ENCODE results near the gene JAM3.

The JAM3 gene

DNA sequence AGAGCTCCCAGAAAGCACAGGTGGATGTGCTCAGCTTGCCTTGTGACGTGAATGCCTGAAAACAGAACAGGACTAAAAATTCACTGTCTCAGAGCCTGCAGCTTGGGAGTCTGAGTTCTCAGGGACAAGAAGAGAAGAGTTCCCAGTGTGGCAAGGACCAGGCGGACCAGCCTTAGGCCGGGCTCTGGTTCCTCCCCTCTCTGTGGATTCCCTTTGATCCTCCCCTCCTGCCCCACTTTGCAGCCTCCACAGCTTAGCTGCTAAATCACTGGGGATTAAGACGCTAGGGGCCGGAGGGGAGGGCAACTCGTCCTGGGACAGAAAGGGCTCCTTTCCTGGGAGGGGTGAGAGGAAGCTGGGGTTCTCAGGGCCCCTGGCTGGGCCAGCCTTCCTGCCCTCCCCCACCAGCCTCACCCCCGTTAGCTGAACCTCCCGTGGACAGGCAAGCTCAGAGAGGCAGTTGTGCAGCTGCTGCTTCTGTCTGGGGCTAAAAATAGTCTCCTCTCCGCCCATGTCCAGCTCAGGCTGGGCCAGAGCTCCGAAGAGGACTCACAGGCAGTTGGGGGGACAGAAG is 29.9 kb upstream of the JAM3 start:
- H3K9me3 ChIP-seq (replicated peaks in 1 of 2; ENCODE audit: control insufficient read depth in 2 of 2, insufficient read depth in 1 of 2, low read depth in 1 of 2, low read length in 2 of 2): no peaks in the 10 kb centered on the region
- no peak overlapping the region for H2BK15ac ChIP-seq (ENCODE audit: low read length)
- H2BK12ac ChIP-seq (ENCODE audit: low read length): peak overlapping the region; percentile 64
- no peak overlapping the region for H3K4ac ChIP-seq (ENCODE audit: low read length)
- H3K4me3 ChIP-seq (ENCODE audit: low read length in 2 of 2): no peak overlapping the region
- peak overlapping the region; percentile 32 for H2AFZ ChIP-seq (ENCODE audit: low read length)
- H3K23ac ChIP-seq (ENCODE audit: low read depth, low read length, poor library complexity): no peak overlapping the region
- no peaks in the 10 kb centered on the region for H3K36me3 ChIP-seq (replicated peaks in 1 of 2; ENCODE audit: control insufficient read depth in 2 of 2, insufficient read depth in 2 of 2, low read length in 2 of 2)
- peak overlapping the region; percentile 55 for H3K9ac ChIP-seq (ENCODE audit: low read depth, low read length, poor library complexity)
- H4K8ac ChIP-seq (ENCODE audit: low read depth, low read length): no peak overlapping the region
- H3K79me1 ChIP-seq (ENCODE audit: low read depth, low read length): no peaks in the 10 kb centered on the region
- H4K91ac ChIP-seq (ENCODE audit: low read depth, low read length, poor library complexity): no peak overlapping the region
- H3K4me2 ChIP-seq (ENCODE audit: insufficient read depth, low read length, poor library complexity, severe bottlenecking): no peak overlapping the region
- H3K27me3 ChIP-seq (ENCODE audit: control insufficient read depth in 3 of 3, insufficient read depth in 3 of 3, low read depth in 1 of 3, low read length in 3 of 3): peaks cover 0 to 44% (median 0%) of the 10 kb centered on the region in 3 experiments
- peak overlapping the region; percentile 25 for H3K14ac ChIP-seq (ENCODE audit: low read length)
- no peak for DNase-seq (ENCODE audit: low spot score)
- H3K27ac ChIP-seq (replicated peaks; ENCODE audit: low read length): no peak overlapping the region
- peaks cover 24 to 34% of the 10 kb centered on the region in 2 donors for H3K4me1 ChIP-seq (ENCODE audit: control insufficient read depth in 2 of 2, insufficient read depth in 1 of 2, low read depth in 1 of 2, low read length in 2 of 2)
- H2BK120ac ChIP-seq (ENCODE audit: low read depth, low read length): no peak overlapping the region
- H2AK5ac ChIP-seq (ENCODE audit: low read depth, low read length): peak overlapping the region; percentile 40
- H3K18ac ChIP-seq (ENCODE audit: low read length): peak overlapping the region; percentile 1
- no CpG with 5 or more reads among the region's 10 CpGs for WGBS, 2 donors (ENCODE audit: extremely low coverage in 2 of 2, insufficient read length in 2 of 2, insufficient replicate concordance in 1 of 2)
- no peak overlapping the region for H2BK5ac ChIP-seq (ENCODE audit: low read length)

DNA sequence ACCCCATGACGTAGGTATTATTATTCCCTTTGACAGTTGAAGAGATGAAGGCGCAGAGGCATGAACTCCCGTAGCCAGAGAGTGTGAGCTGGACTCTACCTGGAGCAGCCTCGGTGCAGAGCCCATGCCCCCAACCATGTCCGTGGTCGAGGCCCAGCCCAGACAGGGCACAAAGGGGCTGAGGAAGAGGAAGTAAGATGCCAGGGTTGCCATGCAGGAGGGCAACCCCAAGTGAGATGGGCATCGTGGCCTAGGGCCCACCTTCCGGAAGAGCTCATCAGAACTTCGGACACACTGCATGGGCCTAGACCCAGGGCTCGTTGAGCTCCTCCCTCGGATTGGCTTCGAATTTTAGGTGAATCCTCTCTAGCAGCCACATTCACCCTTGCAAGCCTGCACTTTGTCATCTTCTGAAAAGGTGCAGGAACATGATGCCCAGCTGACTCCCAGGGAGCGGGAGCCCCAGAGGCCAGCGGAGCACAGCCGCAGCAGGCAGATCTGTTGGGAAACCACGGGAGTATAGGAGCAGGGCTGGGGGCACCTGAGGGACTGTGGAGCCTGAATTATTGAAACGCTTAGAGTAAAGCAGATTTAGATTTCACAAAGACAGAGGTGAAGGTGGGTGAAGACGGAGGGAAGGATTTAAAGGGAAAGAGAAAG is 29.0 kb upstream of the JAM3 start:
- Histone ChIP-seq H3K14ac (ENCODE audit: low read length) (no peak overlapping the region), H3K18ac (ENCODE audit: low read length) (no peak overlapping the region), H2BK5ac (ENCODE audit: low read length) (no peak overlapping the region), H3K9me3 (replicated peaks in 1 of 2; ENCODE audit: control insufficient read depth in 2 of 2, insufficient read depth in 1 of 2, low read depth in 1 of 2, low read length in 2 of 2) (no peaks in the 10 kb centered on the region), H2BK15ac (ENCODE audit: low read length) (no peak overlapping the region), H3K79me1 (ENCODE audit: low read depth, low read length) (no peaks in the 10 kb centered on the region), H3K27me3 (ENCODE audit: control insufficient read depth in 3 of 3, insufficient read depth in 3 of 3, low read depth in 1 of 3, low read length in 3 of 3) (peaks cover 0 to 51% (median 0%) of the 10 kb centered on the region in 3 experiments), H2AFZ (ENCODE audit: low read length) (no peak overlapping the region), H2AK5ac (ENCODE audit: low read depth, low read length) (no peak overlapping the region), H3K9ac (ENCODE audit: low read depth, low read length, poor library complexity) (no peak overlapping the region), H3K4me3 (ENCODE audit: low read length in 2 of 2) (no peak overlapping the region), H2BK120ac (ENCODE audit: low read depth, low read length) (no peak overlapping the region), H4K8ac (ENCODE audit: low read depth, low read length) (no peak overlapping the region), H3K27ac (replicated peaks; ENCODE audit: low read length) (no peak overlapping the region), H4K91ac (ENCODE audit: low read depth, low read length, poor library complexity) (no peak overlapping the region), H3K36me3 (replicated peaks in 1 of 2; ENCODE audit: control insufficient read depth in 2 of 2, insufficient read depth in 2 of 2, low read length in 2 of 2) (no peaks in the 10 kb centered on the region), H2BK12ac (ENCODE audit: low read length) (no peak overlapping the region), H3K4ac (ENCODE audit: low read length) (no peak overlapping the region), H3K4me2 (ENCODE audit: insufficient read depth, low read length, poor library complexity, severe bottlenecking) (no peak overlapping the region), H3K4me1 (ENCODE audit: control insufficient read depth in 2 of 2, insufficient read depth in 1 of 2, low read depth in 1 of 2, low read length in 2 of 2) (peaks cover 16 to 28% of the 10 kb centered on the region in 2 donors), H3K23ac (ENCODE audit: low read depth, low read length, poor library complexity) (no peak overlapping the region)
- no peak for DNase-seq (ENCODE audit: low spot score)
- 100% methylated on average over 1 of the region's 18 CpGs for WGBS, 2 donors (ENCODE audit: extremely low coverage in 2 of 2, insufficient read length in 2 of 2, insufficient replicate concordance in 1 of 2)

DNA sequence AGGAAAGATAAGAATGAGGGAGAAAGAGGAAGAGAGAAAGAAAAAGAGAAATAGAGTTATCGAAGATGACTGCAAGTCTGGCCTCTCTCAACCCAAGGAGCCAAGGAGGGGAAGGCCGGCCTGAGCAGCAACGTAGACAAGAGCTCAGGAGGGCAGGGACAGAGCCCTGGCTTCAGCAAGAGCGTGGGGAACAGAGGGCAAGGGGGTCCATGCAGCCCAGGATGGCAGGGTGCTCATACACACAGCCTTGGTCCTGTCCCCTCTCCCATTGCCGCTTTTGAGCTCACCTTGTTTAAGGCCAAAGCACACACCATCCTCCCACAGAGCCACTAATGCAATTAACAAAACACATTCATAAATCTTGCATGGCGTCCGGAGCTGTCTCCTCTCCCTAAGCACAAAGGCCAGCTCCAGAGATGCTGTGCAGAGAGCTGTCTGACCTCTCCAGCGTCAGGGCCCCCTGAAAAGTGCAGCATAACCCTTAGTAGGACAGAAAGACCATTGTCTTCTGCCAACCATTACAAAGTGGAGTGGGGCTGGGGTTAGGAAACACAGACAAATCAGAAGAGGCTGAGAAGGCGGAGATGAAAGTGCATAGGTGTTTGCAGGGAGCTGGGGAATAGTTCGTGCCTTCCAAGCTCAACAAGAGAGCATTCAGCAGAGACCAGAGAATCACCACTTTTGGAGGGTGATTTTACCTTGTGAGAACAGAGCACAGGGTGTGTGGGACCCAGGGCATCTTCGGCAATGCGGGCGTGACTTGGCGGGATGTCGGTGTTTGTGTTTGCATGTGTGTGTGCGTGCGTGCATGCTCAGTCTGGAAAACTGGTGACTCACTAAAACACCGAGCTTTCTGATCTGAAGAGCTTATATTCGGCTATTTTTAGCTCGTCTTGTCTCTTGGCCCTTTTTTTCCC is 28.2 kb upstream of the JAM3 start:
- H2AFZ ChIP-seq (ENCODE audit: low read length): no peak overlapping the region
- no peak overlapping the region for H3K27ac ChIP-seq (replicated peaks; ENCODE audit: low read length)
- H3K9me3 ChIP-seq (replicated peaks in 1 of 2; ENCODE audit: control insufficient read depth in 2 of 2, insufficient read depth in 1 of 2, low read depth in 1 of 2, low read length in 2 of 2): no peaks in the 10 kb centered on the region
- H3K27me3 ChIP-seq (ENCODE audit: control insufficient read depth in 3 of 3, insufficient read depth in 3 of 3, low read depth in 1 of 3, low read length in 3 of 3): peaks cover 0 to 58% (median 0%) of the 10 kb centered on the region in 3 experiments
- no peaks in the 10 kb centered on the region for H3K79me1 ChIP-seq (ENCODE audit: low read depth, low read length)
- H3K4me3 ChIP-seq (ENCODE audit: low read length in 2 of 2): no peak overlapping the region
- H2BK120ac ChIP-seq (ENCODE audit: low read depth, low read length): no peak overlapping the region
- no CpG with 5 or more reads among the region's 20 CpGs for WGBS, 2 donors (ENCODE audit: extremely low coverage in 2 of 2, insufficient read length in 2 of 2, insufficient replicate concordance in 1 of 2)
- H3K18ac ChIP-seq (ENCODE audit: low read length): peak overlapping the region; percentile 1
- no peak overlapping the region for H2BK12ac ChIP-seq (ENCODE audit: low read length)
- H3K23ac ChIP-seq (ENCODE audit: low read depth, low read length, poor library complexity): peak overlapping the region; percentile 58
- no peak overlapping the region for H3K4ac ChIP-seq (ENCODE audit: low read length)
- H2AK5ac ChIP-seq (ENCODE audit: low read depth, low read length): peak overlapping the region; percentile 25
- H3K36me3 ChIP-seq (replicated peaks in 1 of 2; ENCODE audit: control insufficient read depth in 2 of 2, insufficient read depth in 2 of 2, low read length in 2 of 2): no peaks in the 10 kb centered on the region
- H3K4me1 ChIP-seq (ENCODE audit: control insufficient read depth in 2 of 2, insufficient read depth in 1 of 2, low read depth in 1 of 2, low read length in 2 of 2): peaks cover 16 to 28% of the 10 kb centered on the region in 2 donors
- H4K91ac ChIP-seq (ENCODE audit: low read depth, low read length, poor library complexity): no peak overlapping the region
- H3K4me2 ChIP-seq (ENCODE audit: insufficient read depth, low read length, poor library complexity, severe bottlenecking): no peak overlapping the region
- peak overlapping the region; percentile 22 for H3K14ac ChIP-seq (ENCODE audit: low read length)
- H4K8ac ChIP-seq (ENCODE audit: low read depth, low read length): no peak overlapping the region
- H3K9ac ChIP-seq (ENCODE audit: low read depth, low read length, poor library complexity): no peak overlapping the region
- H2BK5ac ChIP-seq (ENCODE audit: low read length): no peak overlapping the region
- H2BK15ac ChIP-seq (ENCODE audit: low read length): peak overlapping the region; percentile 31
- DNase-seq (ENCODE audit: low spot score): no peak

DNA sequence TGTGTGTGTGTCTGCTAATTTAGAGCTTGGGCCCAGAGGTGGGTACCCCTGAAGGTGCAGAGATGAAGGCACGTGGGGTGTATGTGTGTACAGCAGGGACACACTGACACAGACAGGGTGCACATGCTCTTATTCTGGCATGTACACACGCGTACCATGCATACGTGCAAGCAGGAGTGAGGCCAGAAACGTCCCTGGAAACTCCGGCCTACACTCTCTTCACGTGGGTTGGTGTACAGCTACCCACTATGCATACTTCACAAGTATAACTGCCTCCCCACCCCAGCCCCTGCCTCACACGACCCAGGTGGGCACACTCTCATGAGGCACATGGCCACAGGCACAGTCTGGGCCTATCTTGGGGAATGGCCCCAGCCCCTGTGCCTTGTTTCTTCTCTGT is 27.5 kb upstream of the JAM3 start:
- no peak overlapping the region for H2BK15ac ChIP-seq (ENCODE audit: low read length)
- no peak overlapping the region for H4K8ac ChIP-seq (ENCODE audit: low read depth, low read length)
- H3K9me3 ChIP-seq (replicated peaks in 1 of 2; ENCODE audit: control insufficient read depth in 2 of 2, insufficient read depth in 1 of 2, low read depth in 1 of 2, low read length in 2 of 2): no peaks in the 10 kb centered on the region
- no peak overlapping the region for H2BK5ac ChIP-seq (ENCODE audit: low read length)
- H2AK5ac ChIP-seq (ENCODE audit: low read depth, low read length): peak overlapping the region; percentile 9
- no peaks in the 10 kb centered on the region for H3K79me1 ChIP-seq (ENCODE audit: low read depth, low read length)
- WGBS, 2 donors (ENCODE audit: extremely low coverage in 2 of 2, insufficient read length in 2 of 2, insufficient replicate concordance in 1 of 2): no CpG with 5 or more reads among the region's 8 CpGs
- H3K4me2 ChIP-seq (ENCODE audit: insufficient read depth, low read length, poor library complexity, severe bottlenecking): no peak overlapping the region
- no peaks in the 10 kb centered on the region for H3K36me3 ChIP-seq (replicated peaks in 1 of 2; ENCODE audit: control insufficient read depth in 2 of 2, insufficient read depth in 2 of 2, low read length in 2 of 2)
- H2BK12ac ChIP-seq (ENCODE audit: low read length): no peak overlapping the region
- no peak overlapping the region for H3K4ac ChIP-seq (ENCODE audit: low read length)
- peak overlapping the region; percentile 53 for H3K18ac ChIP-seq (ENCODE audit: low read length)
- no peak overlapping the region for H2BK120ac ChIP-seq (ENCODE audit: low read depth, low read length)
- H2AFZ ChIP-seq (ENCODE audit: low read length): no peak overlapping the region
- H3K27me3 ChIP-seq (ENCODE audit: control insufficient read depth in 3 of 3, insufficient read depth in 3 of 3, low read depth in 1 of 3, low read length in 3 of 3): peaks cover 0 to 58% (median 0%) of the 10 kb centered on the region in 3 experiments
- no peak overlapping the region for H3K27ac ChIP-seq (replicated peaks; ENCODE audit: low read length)
- H3K9ac ChIP-seq (ENCODE audit: low read depth, low read length, poor library complexity): peak overlapping the region; percentile 5
- DNase-seq (ENCODE audit: low spot score): no peak
- peak overlapping the region; percentile 31 for H4K91ac ChIP-seq (ENCODE audit: low read depth, low read length, poor library complexity)
- H3K4me3 ChIP-seq (ENCODE audit: low read length in 2 of 2): no peak overlapping the region
- no peak overlapping the region for H3K14ac ChIP-seq (ENCODE audit: low read length)
- peak overlapping the region; percentile 58 for H3K23ac ChIP-seq (ENCODE audit: low read depth, low read length, poor library complexity)
- peaks cover 16 to 26% of the 10 kb centered on the region in 2 donors for H3K4me1 ChIP-seq (ENCODE audit: control insufficient read depth in 2 of 2, insufficient read depth in 1 of 2, low read depth in 1 of 2, low read length in 2 of 2)
